ENCODE results near the gene MFAP5. TPM values are rescaled to one million over a fixed set of nuclear protein-coding genes. Genes with fewer than 3 reads are reported as not detected.

Gene MFAP5, protein sequence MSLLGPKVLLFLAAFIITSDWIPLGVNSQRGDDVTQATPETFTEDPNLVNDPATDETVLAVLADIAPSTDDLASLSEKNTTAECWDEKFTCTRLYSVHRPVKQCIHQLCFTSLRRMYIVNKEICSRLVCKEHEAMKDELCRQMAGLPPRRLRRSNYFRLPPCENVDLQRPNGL
- not detected in 2 replicates for total RNA-seq

DNA sequence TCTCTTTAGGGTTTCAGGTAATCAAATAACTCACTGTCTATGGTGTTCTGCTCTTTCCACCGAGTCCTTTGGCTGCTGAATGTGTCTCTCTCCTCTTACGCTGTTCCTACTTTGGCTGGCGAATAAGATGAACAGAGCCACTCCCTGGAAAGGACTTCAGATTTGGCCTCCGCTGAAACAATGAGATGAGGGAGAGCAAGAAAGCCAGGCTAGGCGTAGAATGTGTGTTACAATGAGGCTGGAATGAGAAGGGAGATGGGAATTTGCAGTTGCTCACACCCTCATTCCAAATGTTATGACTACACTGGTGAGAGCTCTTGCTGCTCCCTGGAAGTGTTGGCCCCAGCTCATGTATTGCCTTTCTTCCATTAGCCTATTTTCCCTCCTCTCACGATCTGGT is at the start of gene MFAP5:
Gene MFAP5 (minus strand): TSS at position 234 of the 400 bp plus-strand sequence. CDS start 722 bp downstream, outside the sequence.
- DNase-seq (ENCODE audit: low read depth in 2 of 2) = no peak

DNA sequence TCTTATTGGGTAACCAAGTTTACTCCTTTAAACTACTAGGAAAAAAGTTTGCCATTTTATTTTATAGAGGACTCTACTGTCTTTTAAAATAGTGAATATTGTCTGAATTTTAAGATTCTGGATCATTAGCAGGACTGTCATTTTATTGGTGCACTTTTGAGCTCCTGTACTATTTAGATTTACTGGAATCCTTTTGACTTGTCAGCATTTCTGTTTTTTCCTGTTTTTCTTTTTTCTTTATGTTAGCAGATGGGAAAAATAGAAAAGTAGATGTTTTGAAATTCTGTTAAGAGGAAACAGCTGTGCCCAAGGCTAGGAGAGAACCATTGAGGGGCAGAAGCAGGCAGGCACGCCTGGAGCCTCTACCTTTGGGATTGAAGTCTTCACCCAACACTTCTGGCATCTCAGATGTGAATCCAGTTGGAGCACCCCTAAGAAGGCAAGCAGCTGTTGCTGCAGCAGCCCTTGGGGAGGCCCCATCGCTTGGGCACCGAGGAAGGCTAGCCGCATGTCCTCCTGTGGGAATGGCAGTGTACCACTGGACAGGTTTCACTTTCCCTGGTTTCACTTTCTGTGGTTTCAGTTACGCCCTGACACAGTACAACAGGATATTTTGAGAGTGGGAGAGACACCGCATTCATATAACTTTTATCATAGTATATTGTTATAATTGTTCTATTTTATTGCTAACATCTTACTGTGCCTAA is 46.7 kb upstream of the MFAP5 start:
- peak; percentile 80 to 81 for DNase-seq (ENCODE audit: low read depth in 2 of 2)

DNA sequence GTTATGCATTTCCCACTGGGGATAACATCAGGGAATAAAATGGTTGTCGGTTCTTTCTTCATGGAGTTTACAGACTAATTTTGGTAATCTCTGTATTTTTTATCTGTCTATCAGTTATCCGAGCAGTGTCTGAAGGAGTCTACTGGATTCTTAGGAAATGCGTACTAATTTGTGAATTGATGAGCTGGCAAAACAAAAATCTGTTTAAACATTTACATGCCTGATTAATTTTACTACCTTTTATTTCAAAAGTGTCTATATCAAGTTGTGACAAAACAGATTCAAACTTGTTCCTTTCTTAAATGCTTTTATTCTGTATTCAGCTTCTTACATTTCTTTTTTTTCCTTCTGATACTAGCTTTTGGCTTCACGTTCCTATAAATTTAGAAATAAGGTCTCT is 39.5 kb upstream of the MFAP5 start:
- no peak for DNase-seq (ENCODE audit: low read depth in 2 of 2)

DNA sequence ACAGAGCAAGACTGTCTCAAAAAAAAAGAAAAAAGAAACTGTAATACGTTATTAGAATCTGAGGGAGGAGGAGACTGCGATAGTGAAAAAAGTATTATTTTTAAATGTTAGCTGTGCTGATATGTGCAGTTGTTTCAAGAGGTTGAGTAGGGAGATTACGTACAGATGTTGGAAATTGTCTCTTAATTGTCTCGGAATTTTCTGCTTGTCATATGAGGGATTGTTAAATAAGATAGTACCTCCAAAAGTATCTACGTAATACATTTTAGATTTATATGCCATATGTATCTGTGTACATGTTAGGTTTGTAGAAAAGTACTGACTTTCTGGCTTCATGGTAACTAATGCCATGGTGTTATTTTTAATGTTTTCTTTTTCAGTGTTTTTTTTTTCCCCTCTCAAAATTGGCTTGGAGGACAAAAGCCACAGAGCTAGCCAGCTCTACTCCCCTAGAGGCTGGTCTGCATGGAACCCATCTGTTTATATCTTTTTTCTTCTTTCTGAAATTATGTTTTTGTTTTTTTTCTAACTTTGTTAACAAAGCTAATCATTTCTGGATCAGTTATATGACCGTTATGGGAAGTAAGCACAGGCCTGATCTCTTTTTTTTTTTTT is 38.5 kb upstream of the MFAP5 start:
- no peak for DNase-seq (ENCODE audit: low read depth in 2 of 2)

DNA sequence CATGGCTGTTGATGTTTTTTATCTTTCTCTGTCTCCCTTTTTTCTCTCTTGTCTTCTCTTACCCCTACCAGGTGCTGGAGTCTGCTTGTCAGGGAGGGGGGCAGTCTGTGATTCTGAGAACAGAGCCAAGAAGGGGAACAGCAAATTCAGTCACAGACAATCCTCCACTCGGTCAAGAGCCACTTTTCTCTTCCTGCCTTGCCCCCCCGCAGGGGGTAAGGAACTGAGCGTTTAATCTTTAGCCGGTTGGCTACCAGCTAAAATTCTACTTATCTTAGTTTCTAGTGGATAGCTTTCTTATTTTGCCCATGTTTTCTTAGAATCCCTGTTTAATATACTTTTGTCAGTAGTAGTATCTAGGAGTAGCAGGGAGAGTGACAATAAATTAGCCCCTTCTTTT is 37.1 kb upstream of the MFAP5 start:
- DNase-seq (ENCODE audit: low read depth in 2 of 2) = no peak

DNA sequence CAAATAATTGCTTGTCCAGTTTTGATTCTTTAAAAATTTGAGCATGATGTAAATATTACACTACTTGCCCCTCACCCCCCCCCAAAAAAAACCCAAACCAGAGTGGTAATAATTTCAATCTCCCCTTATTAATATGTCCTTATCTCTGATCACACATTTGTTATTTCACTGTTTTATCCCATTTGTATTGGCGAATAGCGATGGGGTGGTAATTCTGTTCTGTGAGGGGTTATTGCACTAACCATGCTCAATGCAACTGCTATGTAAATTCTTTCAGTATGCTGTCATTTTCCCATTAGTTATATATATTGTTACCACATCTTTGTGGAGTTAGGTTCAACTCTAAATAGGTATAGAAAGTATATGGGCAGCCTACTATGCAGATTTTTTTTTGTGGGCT is 36.3 kb upstream of the MFAP5 start:
- DNase-seq (ENCODE audit: low read depth in 2 of 2) = peak in 1 of 2 donors; percentile 14

DNA sequence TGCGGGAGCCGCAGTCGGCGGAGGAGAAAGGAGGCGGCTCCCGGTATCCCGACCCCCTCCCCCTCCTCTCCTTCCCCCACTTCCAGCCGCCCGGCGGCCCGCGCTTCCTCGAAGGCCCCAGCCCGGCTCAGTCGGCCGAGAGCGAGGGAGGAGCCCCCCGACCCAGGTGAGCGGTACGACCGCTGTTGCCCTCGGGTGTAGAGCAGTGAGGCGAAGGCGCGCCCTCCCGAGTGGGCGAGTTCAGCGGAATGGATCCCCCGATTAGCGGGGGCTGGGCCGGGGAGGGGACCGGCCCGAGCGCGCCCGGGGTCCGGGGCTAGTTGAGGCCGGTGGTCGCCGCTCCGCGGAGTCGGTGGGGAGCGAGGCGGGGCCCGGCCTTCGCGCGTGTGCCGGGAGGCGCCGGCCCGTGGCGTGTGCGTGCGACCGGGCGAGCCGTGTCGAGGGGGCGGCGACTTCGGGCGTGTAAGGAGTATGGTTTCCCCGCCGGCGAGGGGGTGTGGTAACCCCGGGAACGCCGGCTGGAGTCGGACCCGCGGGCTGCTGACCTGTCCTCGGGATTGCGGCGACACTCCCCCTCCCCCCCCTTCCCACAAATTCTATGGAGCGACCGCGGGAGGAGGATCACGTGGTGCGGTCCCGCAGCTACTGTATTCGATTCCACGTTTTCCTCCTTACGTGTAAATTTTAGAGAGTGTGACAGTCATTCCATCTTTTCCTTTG is 35.7 kb upstream of the MFAP5 start:
- DNase-seq (ENCODE audit: low read depth in 2 of 2) = peak; percentile 57 to 68

DNA sequence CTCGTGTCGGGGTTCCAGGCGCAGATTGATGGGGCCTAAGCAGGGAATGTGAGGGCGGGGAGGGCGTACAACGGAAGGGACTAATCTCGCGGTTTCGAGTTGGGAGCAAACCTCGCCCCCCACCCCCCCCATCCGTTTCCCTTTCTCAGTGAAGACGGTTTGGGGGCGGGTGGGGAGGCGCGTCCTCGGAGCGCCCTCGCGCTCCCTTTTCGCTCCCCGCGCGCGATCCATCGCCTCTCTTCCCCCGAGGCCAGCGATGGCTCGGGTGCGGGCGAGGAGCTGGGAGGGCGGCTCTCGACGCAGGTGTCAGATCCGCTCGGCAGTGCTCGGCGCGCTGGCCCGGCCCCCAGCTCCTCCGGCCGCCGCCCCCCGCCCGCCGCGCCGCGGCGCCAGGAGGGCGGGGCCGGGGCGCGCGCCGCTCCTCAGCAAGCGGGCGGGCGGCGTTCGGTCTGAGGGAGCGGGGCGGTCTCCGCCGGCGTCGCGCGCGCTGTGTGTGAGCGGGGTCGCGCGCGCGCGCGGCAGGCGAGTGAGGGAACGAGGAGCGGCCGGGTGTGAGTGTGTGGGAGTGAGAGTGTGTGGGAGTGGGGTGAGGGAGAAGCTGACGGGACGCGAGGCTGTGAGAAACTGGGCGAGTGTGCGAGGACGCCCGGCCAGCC is 35.0 kb upstream of the MFAP5 start, which contains the start of gene RIMKLB:
Gene RIMKLB (plus strand): TSS at position 516 of the 656 bp plus-strand sequence. CDS start 15,876 bp downstream, outside the sequence.
- DNase-seq (ENCODE audit: low read depth in 2 of 2) = peak; percentile 87 to 88

DNA sequence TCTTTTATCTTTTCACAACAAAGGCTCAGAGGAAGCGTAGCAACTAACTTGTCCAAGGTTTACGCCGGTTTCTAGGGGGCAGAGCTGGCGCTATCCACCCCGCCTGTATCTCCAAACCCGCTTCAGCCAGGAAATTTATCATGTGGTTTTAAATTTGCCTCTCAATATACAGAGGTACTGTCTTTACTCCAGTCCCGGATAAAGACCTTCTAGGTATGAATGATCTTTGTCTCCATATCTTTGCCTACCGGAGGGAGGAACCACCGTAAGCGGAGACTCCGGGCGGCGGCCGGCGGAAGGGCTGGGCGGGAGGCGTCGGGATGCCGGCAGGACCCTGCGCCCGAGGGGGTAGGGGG is 34.5 kb upstream of the MFAP5 start:
- peak; percentile 67 to 78 for DNase-seq (ENCODE audit: low read depth in 2 of 2)

DNA sequence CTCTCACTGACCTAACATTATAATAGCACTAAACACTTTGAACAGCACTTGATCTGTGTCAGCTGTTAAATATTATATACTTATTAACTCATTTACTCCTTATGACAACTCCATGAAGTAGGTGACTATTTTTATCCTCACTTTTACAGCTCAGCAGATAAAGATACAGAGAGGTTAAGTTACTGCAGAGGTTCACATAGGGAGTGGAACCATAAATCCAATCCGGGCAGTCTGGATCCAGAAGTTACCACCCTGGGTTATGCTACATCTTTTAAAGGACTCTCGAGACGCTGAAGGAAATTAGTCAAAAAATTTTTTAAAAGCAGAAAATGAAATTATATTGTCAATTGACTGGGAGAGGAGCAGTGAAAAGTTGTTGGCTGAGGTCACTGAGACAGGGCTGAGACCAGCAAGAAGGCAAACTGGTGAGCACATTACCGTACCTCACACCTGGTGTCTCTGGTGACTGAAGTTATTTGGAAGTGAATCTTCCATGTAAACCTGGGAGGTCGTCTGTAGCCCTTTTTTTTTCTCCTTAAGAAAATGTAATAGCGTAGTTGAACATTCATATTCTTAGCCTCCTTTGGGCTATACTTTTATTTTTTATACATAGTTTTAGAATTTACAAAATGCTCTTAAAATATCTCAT is 33.9 kb upstream of the MFAP5 start:
- DNase-seq (ENCODE audit: low read depth in 2 of 2) = no peak

DNA sequence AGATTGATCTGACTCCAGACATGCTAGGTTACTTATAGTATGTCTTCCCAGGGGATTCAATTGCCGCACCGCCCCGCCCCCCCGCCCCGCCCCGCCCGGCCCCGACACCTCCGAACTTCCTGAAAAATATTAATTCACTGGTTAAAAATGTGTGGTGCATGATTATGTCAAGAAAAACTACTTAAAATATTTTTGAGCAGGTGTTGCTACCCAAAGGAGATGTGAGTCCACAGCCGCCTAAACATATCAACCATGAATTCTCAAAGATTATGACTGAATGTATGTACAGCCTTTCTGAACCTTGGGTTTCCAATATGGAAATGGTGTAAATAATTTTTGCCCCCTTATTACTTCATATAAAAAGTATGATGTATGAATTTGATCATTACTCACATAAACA is 32.5 kb upstream of the MFAP5 start:
- no peak for DNase-seq (ENCODE audit: low read depth in 2 of 2)

DNA sequence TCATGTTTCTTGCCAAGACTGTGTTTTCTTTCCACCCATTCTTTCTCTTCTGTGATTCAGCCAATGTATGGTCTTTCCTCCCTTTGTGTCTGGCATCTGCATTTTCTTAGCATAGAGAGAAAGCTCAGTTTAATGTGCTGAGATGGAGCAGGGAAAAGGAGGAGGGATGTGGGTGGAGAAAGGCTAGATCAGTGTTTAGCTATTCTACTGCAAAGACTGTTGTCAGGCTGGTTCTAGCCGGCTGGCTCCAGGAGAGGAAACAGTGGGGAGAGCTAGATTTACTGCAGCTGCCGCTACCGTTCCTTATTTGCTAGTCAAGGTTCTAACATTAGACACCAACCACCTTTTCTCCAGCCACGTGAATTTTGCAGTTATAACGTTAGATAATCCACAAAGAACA is 29.9 kb upstream of the MFAP5 start:
- DNase-seq (ENCODE audit: low read depth in 2 of 2) = peak in 1 of 2 donors; percentile 73

DNA sequence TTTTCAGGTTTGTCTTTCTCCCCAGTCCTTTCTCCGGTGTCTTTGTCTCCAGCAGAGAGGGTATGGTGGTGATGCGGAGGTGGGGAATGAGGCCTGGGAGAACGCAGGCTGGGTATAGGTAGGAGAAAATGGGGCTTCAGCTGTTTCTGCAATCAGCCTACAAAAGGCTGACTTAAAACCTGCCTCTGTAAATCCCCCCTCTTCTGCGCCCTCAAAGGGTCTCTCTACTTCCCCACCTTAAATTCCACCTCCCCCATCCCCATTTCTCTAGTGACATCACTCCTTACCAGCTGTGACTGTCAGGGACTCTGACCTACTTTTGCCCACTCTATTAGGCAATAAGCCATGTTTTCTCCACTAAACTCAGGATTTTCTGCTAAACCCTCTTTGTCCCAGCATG is 27.1 kb upstream of the MFAP5 start:
- DNase-seq (ENCODE audit: low read depth in 2 of 2) = no peak

DNA sequence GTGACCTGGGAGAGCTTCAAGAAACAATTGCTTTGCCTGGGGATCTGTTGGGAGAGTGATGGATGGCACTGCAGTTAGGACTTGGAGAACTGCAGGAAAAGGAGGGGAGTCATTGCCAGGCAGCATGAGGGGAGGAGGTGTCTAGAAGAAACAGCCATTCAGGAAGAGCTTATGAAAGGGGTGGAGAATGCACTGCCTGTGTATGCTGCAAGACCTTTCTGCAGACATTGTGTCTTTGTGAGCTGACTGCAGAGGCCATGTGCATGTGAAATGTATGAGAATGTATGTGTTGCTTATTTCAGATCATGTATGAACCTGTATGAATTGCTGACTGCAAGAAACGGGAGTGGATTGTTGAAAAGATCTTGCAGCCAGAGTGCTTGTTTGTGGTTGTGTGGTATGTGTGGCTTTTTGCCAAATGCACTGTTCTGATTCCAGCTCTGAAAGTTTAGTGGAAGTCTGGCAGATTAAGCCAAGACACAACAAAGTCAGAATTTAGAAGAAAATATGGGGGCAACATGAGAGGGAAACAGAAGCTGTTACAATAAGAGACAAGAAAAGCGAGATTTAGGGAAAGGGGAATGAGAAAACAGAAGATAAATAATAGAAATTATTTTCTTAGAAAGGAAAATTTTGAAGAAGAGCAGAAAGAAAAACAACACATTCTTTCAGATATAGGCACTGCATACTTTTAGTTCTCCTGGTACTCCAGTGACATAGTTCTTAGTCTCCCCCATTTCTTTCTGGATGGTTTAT is 25.4 kb upstream of the MFAP5 start:
- DNase-seq (ENCODE audit: low read depth in 2 of 2) = peak; percentile 51 to 97

DNA sequence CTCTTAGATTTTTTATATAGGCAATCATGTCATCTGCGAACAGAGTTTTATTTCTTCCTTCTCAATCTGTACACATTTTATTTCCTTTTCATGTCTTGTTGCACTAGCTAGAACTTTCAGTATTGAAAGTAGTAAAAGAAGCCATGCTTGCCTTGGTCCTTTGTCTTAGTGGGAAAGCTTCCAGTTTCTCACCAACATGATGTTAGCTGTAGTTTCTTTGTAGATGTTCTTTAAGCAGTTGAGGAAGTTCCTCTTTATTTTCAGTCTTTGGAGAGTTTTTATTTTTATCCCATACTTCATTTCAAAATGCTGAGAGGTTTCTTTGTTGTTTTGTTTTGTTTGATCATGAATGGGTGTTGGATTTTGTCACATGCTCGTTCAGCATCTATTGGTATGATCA is 22.4 kb upstream of the MFAP5 start:
- no peak for DNase-seq (ENCODE audit: low read depth in 2 of 2)

DNA sequence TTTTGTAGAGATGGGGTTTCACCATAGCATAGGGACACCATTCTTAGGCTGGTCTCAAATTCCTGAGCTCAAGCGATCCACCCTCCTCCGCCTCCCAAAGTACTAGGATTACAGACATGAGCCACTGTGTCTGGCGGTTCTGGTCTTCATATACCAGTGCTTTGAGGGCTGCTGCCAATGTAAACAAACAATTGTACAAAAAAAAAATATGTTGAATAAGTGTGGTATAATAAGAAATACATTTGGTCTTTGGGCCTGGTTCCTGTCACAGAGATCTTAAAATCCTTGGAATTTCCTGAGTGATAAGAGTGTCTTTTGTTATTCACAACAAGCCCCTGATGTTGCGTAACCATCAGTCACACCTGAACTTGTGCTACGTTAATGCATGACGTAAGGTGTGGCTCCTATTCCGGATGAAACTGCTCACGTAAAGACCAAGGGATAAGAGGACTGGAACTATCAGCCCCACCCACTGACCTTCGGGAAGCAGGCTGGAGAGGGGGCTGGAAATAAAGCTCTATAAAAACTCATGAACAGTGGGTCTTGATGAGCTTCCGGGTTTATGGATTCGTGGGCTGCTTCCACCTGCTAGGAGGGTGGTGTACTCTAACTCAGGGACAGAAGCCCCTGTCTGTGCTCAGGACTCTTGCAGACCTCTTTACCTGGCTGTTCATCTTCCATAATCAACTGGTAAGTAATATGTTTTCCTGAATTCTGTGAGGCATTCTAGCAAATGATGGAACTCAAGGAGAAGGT is 18.7 kb upstream of the MFAP5 start:
- peak; percentile 53 to 86 for DNase-seq (ENCODE audit: low read depth in 2 of 2)

DNA sequence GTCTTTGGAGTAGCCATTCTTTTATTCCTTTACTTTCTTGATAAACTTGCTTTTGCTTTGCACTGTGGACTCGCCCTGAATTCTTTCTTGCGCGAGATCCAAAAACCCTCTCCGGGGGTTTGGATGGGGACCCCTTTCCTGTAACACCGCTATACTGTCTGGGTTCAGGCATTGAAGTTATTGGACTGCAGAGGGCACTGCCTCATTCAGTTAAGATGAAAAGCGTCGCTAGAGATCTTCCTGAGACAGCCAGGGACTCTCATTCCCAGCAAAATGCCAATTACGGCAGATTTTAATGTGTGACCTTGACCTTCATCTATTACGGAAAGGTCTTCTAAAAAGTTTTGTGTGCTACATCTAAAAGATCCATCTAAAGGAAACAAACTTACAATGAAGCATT is 17.9 kb upstream of the MFAP5 start:
- no peak for DNase-seq (ENCODE audit: low read depth in 2 of 2)

DNA sequence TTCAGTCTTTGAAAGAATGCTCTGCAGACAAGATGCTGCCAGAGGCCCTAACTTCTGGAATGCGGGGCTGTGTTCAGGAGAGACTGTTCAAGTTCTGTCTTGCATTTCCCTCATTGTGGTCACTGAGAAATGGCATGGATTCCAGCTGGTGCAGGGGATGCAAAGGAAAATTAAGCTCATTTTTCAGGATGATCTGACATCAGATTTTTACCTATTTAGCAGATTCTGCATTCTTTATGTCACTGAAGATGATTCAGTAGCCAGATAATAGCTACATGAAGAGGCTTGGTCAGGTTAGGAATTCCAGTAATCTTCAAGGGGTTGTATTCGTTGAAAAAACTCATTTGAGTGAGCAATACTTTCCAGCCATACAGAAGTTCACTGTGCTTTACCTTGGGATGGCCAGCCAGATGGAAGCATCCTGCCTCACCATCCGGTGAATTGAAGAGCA is 16.1 kb upstream of the MFAP5 start:
- DNase-seq (ENCODE audit: low read depth in 2 of 2) = no peak

DNA sequence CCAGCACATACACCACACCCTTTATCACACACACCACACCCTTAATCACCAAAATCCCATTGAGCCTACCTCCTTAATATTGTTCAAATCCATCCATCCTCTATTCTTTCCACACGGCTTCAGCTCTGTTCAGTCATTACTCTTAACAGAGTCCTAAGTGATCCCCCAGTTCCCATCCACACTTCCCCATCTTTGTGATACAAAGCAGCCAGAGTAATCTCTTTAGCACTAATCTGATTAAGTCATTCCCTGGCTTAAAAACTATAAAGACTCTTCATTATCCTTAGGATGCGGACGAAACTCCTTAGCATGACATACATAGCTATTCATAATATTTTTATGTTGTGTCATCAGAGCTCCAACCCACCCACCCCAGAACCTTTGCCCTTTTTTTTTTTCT is 14.7 kb upstream of the MFAP5 start:
- DNase-seq (ENCODE audit: low read depth in 2 of 2) = no peak

DNA sequence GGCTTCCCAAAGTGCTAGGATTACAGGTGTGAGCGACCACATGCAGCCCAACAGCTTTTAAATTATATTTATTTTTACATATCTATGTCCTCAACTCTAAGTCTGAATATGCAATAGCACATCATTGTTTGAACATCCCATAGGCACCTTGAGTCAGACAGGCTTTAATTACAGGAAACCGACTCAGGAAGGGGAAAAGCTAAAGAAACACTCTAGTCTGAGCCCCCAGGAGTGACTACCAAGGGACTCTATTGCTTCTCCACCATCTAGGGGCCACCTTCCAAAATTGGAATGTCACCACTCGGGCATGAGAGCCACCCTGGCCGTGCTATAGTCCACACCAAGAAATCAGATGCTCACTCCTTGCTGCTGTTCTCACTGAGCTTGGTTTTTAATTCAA is 14.0 kb upstream of the MFAP5 start:
- DNase-seq (ENCODE audit: low read depth in 2 of 2) = peak in 1 of 2 donors; percentile 72
